H1 (cell line): ENCODE results near the gene MDK. TPM values are rescaled to one million over a fixed set of nuclear protein-coding genes. Genes with fewer than 3 reads are reported as not detected.

Experiments
- CTCF ChIA-PET: fragments of 300-600 bp; sonication (Branson Sonifier 250); formaldehyde crosslinking; loops from one replicate; lab custom pipeline; 2021; ENCODE audit not compliant: partially characterized antibody; lab: Charles Lee
- POLR2A ChIA-PET: fragments of 300-600 bp; sonication (Branson Sonifier 250); formaldehyde crosslinking; loops from one replicate; lab custom pipeline; 2021; ENCODE audit warnings: inconsistent platforms; ENCODE audit not compliant: partially characterized antibody; lab: Charles Lee
- DNase-seq, 2 experiments: peaks; one replicate each; pipeline versions ENCODE4 v3.0.0 to v3.0.0-alpha.2; 2010 to 2022; ENCODE audit warnings: low spot score in 2 of 2, low read depth in 1 of 2, mixed read lengths in 1 of 2
- FAIRE-seq: peaks from 2 replicates; lab custom pipeline; 2011; peaks lifted over from hg19 to GRCh38; lab: Jason Lieb, UNC
- H2AFZ ChIP-seq: 2 replicates; pipeline ENCODE4 v1.8.1; 2012; ENCODE audit warnings: low read length, inconsistent platforms
- H2AK5ac ChIP-seq: 2 replicates; pipeline ENCODE4 v1.6.1; 2013; ENCODE audit warnings: low read depth, low read length
- H2BK120ac ChIP-seq: replicated peaks from 2 replicates; pipeline ENCODE3; 2013; ENCODE audit warnings: low read depth, low read length, inconsistent platforms
- H2BK12ac ChIP-seq: 2 replicates; pipeline ENCODE4 v1.6.1; 2013; ENCODE audit warnings: low read depth, low read length
- H2BK15ac ChIP-seq: 2 replicates; pipeline ENCODE4 v1.6.1; 2013; ENCODE audit warnings: low read length
- H2BK20ac ChIP-seq: 2 replicates; pipeline ENCODE4 v1.6.1; 2013; ENCODE audit warnings: low read length
- H2BK5ac ChIP-seq: 2 replicates; pipeline ENCODE4 v1.6.1; 2013; ENCODE audit warnings: low read depth, low read length
- H3K14ac ChIP-seq: 2 replicates; pipeline ENCODE4 v1.6.1; 2013; ENCODE audit warnings: inconsistent platforms; ENCODE audit not compliant: insufficient read length
- H3K18ac ChIP-seq: 2 replicates; pipeline ENCODE4 v1.6.1; 2013; ENCODE audit warnings: low read length; ENCODE audit errors: extremely low read depth
- H3K23ac ChIP-seq: 2 replicates; pipeline ENCODE4 v1.6.1; 2013; ENCODE audit warnings: inconsistent platforms; ENCODE audit not compliant: insufficient read length
- H3K23me2 ChIP-seq: 2 replicates; pipeline ENCODE4 v1.6.1; 2013; ENCODE audit warnings: low read depth, low read length
- H3K27ac ChIP-seq: 2 replicates; pipeline ENCODE4 v1.6.1; 2011; ENCODE audit warnings: low read depth, low read length, inconsistent platforms
- H3K27me3 ChIP-seq, 4 experiments: replicated peaks in 1 of 4; 1 replicate in 1 of 4; 2 replicates in 3 of 4; pipeline versions ENCODE4 v1.6.1 to v1.8.1; 2011 to 2013; ENCODE audit warnings: low read length in 3 of 4, mild to moderate bottlenecking in 3 of 4, inconsistent platforms in 2 of 4, mixed read lengths in 2 of 4, moderate library complexity in 1 of 4; ENCODE audit not compliant: control insufficient read depth in 3 of 4, insufficient read depth in 3 of 4; ENCODE audit errors: extremely low read depth in 1 of 4
- H3K36me3 ChIP-seq, 4 experiments: 2 replicates each; pipeline versions ENCODE4 v1.6.1 to v1.8.1; 2011 to 2013; ENCODE audit warnings: mild to moderate bottlenecking in 4 of 4, low read length in 3 of 4, moderate library complexity in 2 of 4, control low read depth in 1 of 4, inconsistent platforms in 1 of 4; ENCODE audit not compliant: insufficient read depth in 4 of 4, control insufficient read depth in 2 of 4
- H3K4ac ChIP-seq: replicated peaks from 2 replicates; pipeline ENCODE3; 2013; ENCODE audit warnings: low read length, low read depth, mixed read lengths, inconsistent platforms; ENCODE audit not compliant: insufficient read length
- H3K4me1 ChIP-seq, 4 experiments: replicated peaks in 1 of 4; 1 replicate in 1 of 4; 2 replicates in 3 of 4; pipeline versions ENCODE4 v1.6.1 to v1.8.1; 2011 to 2013; ENCODE audit warnings: low read length in 3 of 4, inconsistent platforms in 2 of 4, mixed read lengths in 1 of 4; ENCODE audit not compliant: insufficient read depth in 4 of 4, control insufficient read depth in 3 of 4
- H3K4me2 ChIP-seq, 2 experiments: 2 replicates each; pipeline versions ENCODE4 v1.6.1 to v1.8.1; 2011 to 2013; ENCODE audit warnings: low read depth in 2 of 2, low read length in 2 of 2, control low read depth in 1 of 2, inconsistent platforms in 1 of 2, mild to moderate bottlenecking in 1 of 2; ENCODE audit not compliant: insufficient read depth in 1 of 2
- H3K4me3 ChIP-seq, 4 experiments: fragments of 200-600, 300-600 bp in 1 of 4; sonication (generic), shearing (Covaris generic), sonication (Bioruptor Twin) in 1 of 4; 2 replicates each; pipeline versions ENCODE4 v1.5.1 to v1.8.1; 2011 to 2016; ENCODE audit warnings: low read length in 4 of 4, low read depth in 3 of 4, control low read depth in 2 of 4, inconsistent platforms in 2 of 4, mild to moderate bottlenecking in 2 of 4, mixed read lengths in 1 of 4, moderate library complexity in 1 of 4; ENCODE audit not compliant: insufficient read depth in 2 of 4; ENCODE audit errors: extremely low read depth in 1 of 4
- H3K56ac ChIP-seq: replicated peaks from 2 replicates; pipeline ENCODE3; 2013; ENCODE audit warnings: low read depth, mild to moderate bottlenecking, mixed read lengths, low read length, inconsistent platforms; ENCODE audit not compliant: insufficient read length
- H3K79me1 ChIP-seq: 2 replicates; pipeline ENCODE4 v1.6.1; 2013; ENCODE audit warnings: low read depth, low read length, control low read depth
- H3K79me2 ChIP-seq, 2 experiments: 2 replicates each; pipeline versions ENCODE4 v1.6.1 to v1.8.1; 2012 to 2013; ENCODE audit warnings: low read length in 2 of 2, mild to moderate bottlenecking in 2 of 2, inconsistent platforms in 1 of 2; ENCODE audit not compliant: insufficient read depth in 2 of 2, control insufficient read depth in 1 of 2
- H3K9ac ChIP-seq, 4 experiments: replicated peaks in 1 of 4; 1 replicate in 1 of 4; 2 replicates in 3 of 4; pipeline versions ENCODE4 v1.6.1 to v1.8.1; 2011 to 2013; ENCODE audit warnings: low read depth in 3 of 4, low read length in 3 of 4, control low read depth in 2 of 4, mild to moderate bottlenecking in 2 of 4, moderate library complexity in 2 of 4, inconsistent platforms in 1 of 4; ENCODE audit errors: extremely low read depth in 1 of 4
- H3K9me3 ChIP-seq, 2 experiments: 2 replicates each; pipeline versions ENCODE4 v1.6.1 to v1.8.1; 2012 to 2013; ENCODE audit warnings: mild to moderate bottlenecking in 2 of 2, moderate library complexity in 2 of 2, control low read depth in 1 of 2, inconsistent platforms in 1 of 2, low read depth in 1 of 2, low read length in 1 of 2, mixed read lengths in 1 of 2; ENCODE audit not compliant: insufficient read depth in 2 of 2
- H4K20me1 ChIP-seq, 2 experiments: replicated peaks in 1 of 2; 2 replicates each; pipeline versions ENCODE3 to v1.8.1; 2011 to 2013; ENCODE audit warnings: inconsistent platforms in 2 of 2, low read length in 2 of 2, mild to moderate bottlenecking in 1 of 2; ENCODE audit not compliant: insufficient read depth in 2 of 2, control insufficient read depth in 1 of 2
- H4K5ac ChIP-seq: 2 replicates; pipeline ENCODE4 v1.6.1; 2013; ENCODE audit warnings: low read length, low read depth, mixed read lengths, inconsistent platforms; ENCODE audit not compliant: insufficient read length
- H4K8ac ChIP-seq: 2 replicates; pipeline ENCODE4 v1.8.0; 2013; ENCODE audit warnings: mild to moderate bottlenecking, moderate library complexity, low read length, inconsistent platforms; ENCODE audit not compliant: insufficient read depth; ENCODE audit errors: extremely low read depth
- H4K91ac ChIP-seq: replicated peaks from 2 replicates; pipeline ENCODE3; 2013; ENCODE audit warnings: low read length, mixed read lengths, inconsistent platforms; ENCODE audit not compliant: insufficient read length
- PHF8 ChIP-seq: fragments of 200-600 bp; sonication (generic); conservative IDR thresholded peaks from 2 replicates; pipeline ENCODE4 v1.7.1; 2012; ENCODE audit warnings: low read depth, mild to moderate bottlenecking, inconsistent platforms, low read length, moderate library complexity
- POLR2A ChIP-seq, 2 experiments: IDR thresholded peaks; 1 replicate in 1 of 2; 2 replicates in 1 of 2; pipeline ENCODE4 v1.6.1; 2011; ENCODE audit warnings: low read depth in 2 of 2, low read length in 2 of 2, mild to moderate bottlenecking in 2 of 2; ENCODE audit errors: control extremely low read depth in 1 of 2
- SRF ChIP-seq: IDR thresholded peaks from 2 replicates; pipeline ENCODE4 v1.6.1; 2011; ENCODE audit warnings: mild to moderate bottlenecking, low read depth, low read length, moderate library complexity
- WGBS, 2 experiments: shearing (Covaris generic) in 1 of 2; methylation state at CpG; one replicate each; pipeline versions ENCODE4 v1.1.6 to v1.1.7; 2013 to 2015; ENCODE audit warnings: low lambda C conversion rate in 2 of 2, mixed read lengths in 2 of 2, inconsistent platforms in 1 of 2, low coverage in 1 of 2, missing lambda C conversion rate in 1 of 2; ENCODE audit not compliant: insufficient replicate concordance in 2 of 2, insufficient coverage in 1 of 2, insufficient read length in 1 of 2; ENCODE audit errors: extremely low coverage in 1 of 2, missing lambda C conversion rate in 1 of 2; 5-methylcytosine and 5-hydroxymethylcytosine counted together
- polyA plus RNA-seq, 7 experiments: library from polyadenylated mRNA; depleted of rRNA in 3 of 7; stranded (reverse) in 5 of 7; unstranded in 2 of 7; fragments of >200 nt in 5 of 7; fragments of 200-250 nt in 2 of 7; gene quantifications; 1 replicate in 5 of 7; 2 replicates in 1 of 7; 4 replicates in 1 of 7; pipeline versions ENCODE4 v1.2.1 to v1.2.3, GENCODE V29; 2011 to 2013; ENCODE audit warnings: missing spikeins in 2 of 7, mixed read lengths in 2 of 7
- total RNA-seq: library from RNA; stranded (reverse); fragmentation: NEBNext Ultra II Directional; extraction: Animal tissue kit (Norgen Biotek cat#: 25700); gene quantifications from 2 replicates; pipeline ENCODE4 v1.2.1, GENCODE V29; 2021
- TF ChIP-seq, protein P1 (sequence below): IDR thresholded peaks from 2 replicates; pipeline ENCODE4 v1.6.1; 2011; ENCODE audit warnings: low read depth, mild to moderate bottlenecking, low read length; ENCODE audit not compliant: insufficient read depth

Gene MDK
- total and polyA plus RNA-seq, 2 of the 8 experiments (the other 6 are each of a cell fraction or from before 2014, with no cell fraction given) = 309 to 606 TPM

DNA sequence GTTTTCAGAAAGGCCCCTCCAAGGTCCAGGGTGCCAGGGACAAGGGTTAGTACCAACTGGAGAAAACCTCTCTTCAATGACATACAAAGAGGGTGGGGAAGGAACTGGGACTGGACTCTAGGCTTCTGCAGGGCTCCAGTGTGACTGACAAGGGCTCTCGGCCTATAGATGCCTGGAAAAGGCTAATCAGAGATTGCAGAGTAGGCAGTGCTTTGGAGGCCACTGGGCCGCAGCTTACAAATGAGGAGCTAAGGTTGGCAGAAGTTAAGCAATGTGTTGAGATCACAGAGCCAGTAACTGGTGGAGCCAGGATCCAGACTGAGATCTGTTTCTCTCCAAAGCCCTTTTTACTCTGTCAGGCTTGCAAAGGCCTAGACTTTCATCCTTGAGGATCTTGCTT is 41.7 kb upstream of the MDK start:
- H3K18ac ChIP-seq = peak overlapping the region; percentile 94
- peak overlapping the region; percentile 99 for H2BK12ac ChIP-seq
- peaks cover 36 to 61% (median 54%) of the 10 kb centered on the region in 4 experiments for H3K4me1 ChIP-seq
- no peak overlapping the region for H4K8ac ChIP-seq
- peak overlapping the region; percentile 88 for H2AK5ac ChIP-seq
- FAIRE-seq (no peak), DNase-seq (no peak)
- H3K79me2 ChIP-seq = no peaks in the 10 kb centered on the region
- no peak for TF ChIP-seq SRF
- TF ChIP-seq, protein P1, sequence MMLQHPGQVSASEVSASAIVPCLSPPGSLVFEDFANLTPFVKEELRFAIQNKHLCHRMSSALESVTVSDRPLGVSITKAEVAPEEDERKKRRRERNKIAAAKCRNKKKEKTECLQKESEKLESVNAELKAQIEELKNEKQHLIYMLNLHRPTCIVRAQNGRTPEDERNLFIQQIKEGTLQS = no peak
- no peak for TF ChIP-seq POLR2A (IDR thresholded peaks at IDR 0.05; ENCODE audit: control extremely low read depth in 1 of 2, low read depth in 2 of 2, low read length in 2 of 2)
- TF ChIP-seq PHF8 = no peak
- H3K36me3 ChIP-seq = no peaks in the 10 kb centered on the region
- no peaks in the 10 kb centered on the region for H4K20me1 ChIP-seq
- peak overlapping the region; percentile 83 for H2BK20ac ChIP-seq
- ChIA-PET CTCF (interaction anchor here (0.7 to 44.5 kb wide), 15 partner anchors 2 to 100 kb away, joined by 3 to 1004 read pairs (median 6); partner anchors contain the start of genes DGKZ and MDK), POLR2A (interaction anchor here (0.9 to 3.4 kb wide), 10 partner anchors 9 to 101 kb away, joined by 3 to 21 read pairs (median 7); partner anchors contain the start of gene DGKZ)
- H2AFZ ChIP-seq = no peak overlapping the region
- peak overlapping the region; percentile 15 for H3K4ac ChIP-seq
- H2BK15ac ChIP-seq = no peak overlapping the region
- H3K79me1 ChIP-seq = 0 out of 2 replicates have a peak, but pooled peaks cover 3% of the 10 kb centered on the region
- H3K4me3 ChIP-seq = peak overlapping the region in 3 of 4 experiments; percentile 10 to 46 (median 29); a peak in 5 of 8 replicates
- peak overlapping the region; percentile 56 for H2BK120ac ChIP-seq
- peak overlapping the region; percentile 55 to 68; a peak in 3 of 4 replicates for H3K4me2 ChIP-seq
- peak overlapping the region; percentile 77 for H3K27ac ChIP-seq
- peak overlapping the region; percentile 90 for H2BK5ac ChIP-seq
- peak overlapping the region in 2 of 4 experiments; percentile 3 to 25; a peak in 1 of 7 replicates for H3K9ac ChIP-seq
- WGBS, 2 experiments = 78% methylated on average over 2 of the region's 2 CpGs; no CpG with 5 or more reads in 1 of the 2 experiments
- peak overlapping the region; percentile 0 for H3K56ac ChIP-seq
- peak overlapping the region; percentile 8 for H4K91ac ChIP-seq
- no peaks in the 10 kb centered on the region; the same call in 1 of the 2 replicates for H3K23me2 ChIP-seq
- H3K14ac ChIP-seq = no peak overlapping the region
- 0 out of 7 replicates have a peak, but pooled peaks cover 0 to 1% (median 0%) of the 10 kb centered on the region in 4 experiments for H3K27me3 ChIP-seq
- H4K5ac ChIP-seq = peak overlapping the region; percentile 74
- H3K23ac ChIP-seq = no peak overlapping the region
- H3K9me3 ChIP-seq = no peaks in the 10 kb centered on the region
